IMR-90 (cell line): Measurements from ENCODE around the gene KCNAB2. TPM values are rescaled to one million over a fixed set of nuclear protein-coding genes. Genes with fewer than 3 reads are reported as not detected.

Experiments used
- ATAC-seq: fragments of 200-7000 bp; cut with Tn5 transposase; 2 replicates; pipeline ENCODE4 v1.9.1; 2020; ENCODE audit warnings: low read depth, mild to moderate bottlenecking, moderate library complexity
- BruUV-seq: library from RNA; stranded (reverse); fragments of 400-500 nt; replicated peaks from 2 replicates; lab custom pipeline; 2021; lab: Mats Ljungman, UMichigan
- CTCF ChIA-PET: fragments of 300-600 bp; formaldehyde crosslinking; extraction: SDS; loops from one replicate; lab custom pipeline; 2021; ENCODE audit warnings: antibody characterized with exemption; lab: Yijun Ruan, JAX
- POLR2A ChIA-PET: fragments of 300-600 bp; sonication (Branson Sonifier 250); formaldehyde crosslinking; loops from one replicate; lab custom pipeline; 2022; ENCODE audit warnings: antibody characterized with exemption; ENCODE audit not compliant: unreplicated experiment; lab: Charles Lee
- DNase-seq: peaks from one replicate; pipeline ENCODE4 v3.0.0; 2013
- H2AFZ ChIP-seq: replicated peaks from 2 replicates; pipeline ENCODE3; 2013; ENCODE audit warnings: low read length, mild to moderate bottlenecking; ENCODE audit not compliant: poor library complexity
- H2AK5ac ChIP-seq: 2 replicates; pipeline ENCODE4 v1.6.1; 2013; ENCODE audit warnings: low read depth, low read length, inconsistent platforms
- H2AK9ac ChIP-seq: replicated peaks from 2 replicates; pipeline ENCODE3; 2013; ENCODE audit warnings: mild to moderate bottlenecking, low read depth, low read length, moderate library complexity; ENCODE audit not compliant: poor library complexity
- H2BK120ac ChIP-seq: 2 replicates; pipeline ENCODE4 v1.6.1; 2013; ENCODE audit warnings: low read depth, low read length, inconsistent platforms
- H2BK15ac ChIP-seq: 3 replicates; pipeline ENCODE4 v1.6.1; 2013; ENCODE audit warnings: low read depth, low read length, inconsistent platforms
- H2BK20ac ChIP-seq: 2 replicates; pipeline ENCODE4 v1.6.1; 2013; ENCODE audit warnings: low read depth, mild to moderate bottlenecking, inconsistent platforms, low read length, moderate library complexity
- H2BK5ac ChIP-seq: 2 replicates; pipeline ENCODE4 v1.6.1; 2013; ENCODE audit warnings: mild to moderate bottlenecking, low read depth, low read length, inconsistent platforms; ENCODE audit not compliant: poor library complexity, severe bottlenecking
- H3K14ac ChIP-seq: replicated peaks from 2 replicates; pipeline ENCODE4 v1.6.1; 2013; ENCODE audit warnings: low read depth, low read length, inconsistent platforms
- H3K18ac ChIP-seq: 2 replicates; pipeline ENCODE4 v1.6.1; 2013; ENCODE audit warnings: low read depth, low read length, control low read depth
- H3K23ac ChIP-seq: 2 replicates; pipeline ENCODE4 v1.6.1; 2013; ENCODE audit warnings: low read depth, low read length, inconsistent platforms
- H3K27ac ChIP-seq: 2 replicates; pipeline ENCODE4 v1.5.1; 2013; ENCODE audit warnings: mild to moderate bottlenecking, control low read depth, low read length; ENCODE audit not compliant: insufficient read depth
- H3K27me3 ChIP-seq: 2 replicates; pipeline ENCODE4 v1.6.1; 2013; ENCODE audit warnings: low read length; ENCODE audit not compliant: control insufficient read depth, insufficient read depth
- H3K36me3 ChIP-seq: 2 replicates; pipeline ENCODE4 v1.6.1; 2013; ENCODE audit warnings: low read length, mixed read lengths; ENCODE audit not compliant: control insufficient read depth, insufficient read depth
- H3K4ac ChIP-seq: 2 replicates; pipeline ENCODE4 v1.6.1; 2013; ENCODE audit warnings: low read depth, low read length, inconsistent platforms
- H3K4me1 ChIP-seq: 2 replicates; pipeline ENCODE4 v1.6.1; 2013; ENCODE audit warnings: low read length, mixed read lengths; ENCODE audit not compliant: control insufficient read depth, insufficient read depth
- H3K4me2 ChIP-seq: 2 replicates; pipeline ENCODE4 v1.6.1; 2013; ENCODE audit warnings: low read depth, mild to moderate bottlenecking, control low read depth, low read length, moderate library complexity
- H3K4me3 ChIP-seq: 2 replicates; pipeline ENCODE4 v1.5.1; 2013; ENCODE audit warnings: low read depth, mild to moderate bottlenecking, control low read depth, low read length, moderate library complexity; ENCODE audit not compliant: insufficient read depth
- H3K56ac ChIP-seq: 2 replicates; pipeline ENCODE4 v1.6.1; 2013; ENCODE audit warnings: low read length, inconsistent platforms; ENCODE audit not compliant: insufficient read depth; ENCODE audit errors: extremely low read depth
- H3K79me1 ChIP-seq, 2 experiments: 2 replicates each; pipeline ENCODE4 v1.6.1; 2013; ENCODE audit warnings: low read length in 2 of 2, inconsistent platforms in 1 of 2, low read depth in 1 of 2
- H3K9ac ChIP-seq: 2 replicates; pipeline ENCODE4 v1.6.1; 2013; ENCODE audit warnings: low read depth, low read length, control low read depth
- H3K9me1 ChIP-seq: 2 replicates; pipeline ENCODE4 v1.6.1; 2013; ENCODE audit warnings: low read length, inconsistent platforms; ENCODE audit not compliant: insufficient read depth
- H3K9me3 ChIP-seq: 2 replicates; pipeline ENCODE4 v1.6.1; 2013; ENCODE audit warnings: low read length; ENCODE audit not compliant: control insufficient read depth, insufficient read depth
- H4K20me1 ChIP-seq: 2 replicates; pipeline ENCODE4 v1.6.1; 2013; ENCODE audit warnings: low read length, inconsistent platforms; ENCODE audit not compliant: insufficient read depth
- H4K5ac ChIP-seq: 2 replicates; pipeline ENCODE4 v1.6.1; 2013; ENCODE audit warnings: mild to moderate bottlenecking, low read depth, low read length, control low read depth
- H4K8ac ChIP-seq, 2 experiments: 2 replicates each; pipeline ENCODE4 v1.6.1; 2013; ENCODE audit warnings: low read depth in 2 of 2, low read length in 2 of 2, control low read depth in 1 of 2, inconsistent platforms in 1 of 2
- H4K91ac ChIP-seq: 2 replicates; pipeline ENCODE4 v1.6.1; 2013; ENCODE audit warnings: low read depth, low read length, inconsistent platforms; ENCODE audit not compliant: insufficient read depth
- FOS ChIP-seq: fragments of 150-350 bp; IDR thresholded peaks from 2 replicates; pipeline ENCODE4 v1.6.1; 2016; ENCODE audit warnings: low read depth, low read length
- POLR2A ChIP-seq: IDR thresholded peaks from 2 replicates; pipeline ENCODE4 v1.6.1; 2012; ENCODE audit warnings: mild to moderate bottlenecking, low read depth, low read length
- whole genome bisulfite sequencing, 2 experiments: methylation state at CpG; one replicate each; pipeline versions ENCODE4 v1.1.5 to v1.1.7; 2013; ENCODE audit warnings: missing lambda C conversion rate in 2 of 2; ENCODE audit not compliant: insufficient read length in 1 of 2; ENCODE audit errors: extremely low coverage in 2 of 2; 5-methylcytosine and 5-hydroxymethylcytosine counted together
- dilution Hi-C: fragments of 300-500 bp; cut with HindIII; formaldehyde crosslinking; loops from one replicate; pipeline ENCODE4 v1.14.3; 2018; ENCODE audit warnings: low sequenced_read_pairs; ENCODE audit not compliant: unreplicated experiment
- in situ Hi-C: fragments of 300-500 bp; cut with MboI; formaldehyde crosslinking; loops from 3 replicates; pipeline ENCODE4 v1.14.3; 2019; ENCODE audit warnings: low sequenced_read_pairs, inconsistent platforms, mixed read lengths
- intact Hi-C: fragments of 100-400 bp; cut with micrococcal nuclease; formaldehyde crosslinking; loops from 2 replicates; pipeline ENCODE4 v1.10.0; 2022
- polyA plus RNA-seq, 3 experiments: library from polyadenylated mRNA; depleted of rRNA; stranded (reverse); fragments of >200 nt; gene quantifications; 2 replicates each; pipeline ENCODE4 v1.2.3, GENCODE V29; 2012; ENCODE audit warnings: low replicate concordance in 1 of 3
- total RNA-seq: library from RNA; depleted of rRNA; stranded (reverse); fragments of >200 nt; gene quantifications from 2 replicates; pipeline ENCODE4 v1.2.3, GENCODE V29; 2012

Gene KCNAB2
- total and polyA plus RNA-seq, 2 of the 4 experiments (the other 2 are of a cell fraction): 1.3 to 4.2 TPM

DNA sequence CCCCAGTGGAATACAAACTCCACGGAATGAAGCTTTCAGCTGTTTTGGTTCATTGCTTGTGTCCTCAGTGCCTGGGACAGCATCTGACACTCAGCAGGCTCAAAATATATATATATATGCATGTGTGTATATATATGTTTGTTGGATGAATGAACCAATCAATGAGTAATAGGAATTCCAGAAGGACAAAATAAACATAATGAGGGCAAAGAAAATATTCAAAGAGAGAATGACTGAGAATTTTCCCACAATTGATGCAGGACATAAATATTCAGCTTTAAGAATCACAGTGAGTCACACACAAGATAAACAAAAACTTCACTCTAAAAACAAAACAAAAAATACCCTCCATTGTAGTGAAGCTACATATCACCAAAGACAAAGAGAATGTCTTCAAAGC lies 70.4 kb downstream of the KCNAB2 start:
- Histone ChIP-seq H2AK9ac (no peak overlapping the region), H4K91ac (no peak overlapping the region), H3K56ac (no peak overlapping the region), H3K14ac (no peak overlapping the region), H3K27ac (no peak overlapping the region), H3K4me3 (no peak overlapping the region), H2AK5ac (no peak overlapping the region), H4K8ac (no peak overlapping the region), H3K23ac (no peak overlapping the region), H2AFZ (no peak overlapping the region), H3K4ac (no peak overlapping the region), H2BK5ac (no peak overlapping the region), H2BK20ac (no peak overlapping the region), H3K18ac (no peak overlapping the region), H3K9me3 (peaks cover 4% of the 10 kb centered on the region), H3K79me1 (no peaks in the 10 kb centered on the region), H3K36me3 (no peaks in the 10 kb centered on the region), H2BK120ac (no peak overlapping the region), H3K9me1 (no peaks in the 10 kb centered on the region), H3K4me1 (peaks cover 4% of the 10 kb centered on the region), H3K4me2 (peak overlapping the region; percentile 17), H3K9ac (no peak overlapping the region), H3K27me3 (peaks cover 11% of the 10 kb centered on the region; the same call in 1 of the 2 replicates), H4K20me1 (no peaks in the 10 kb centered on the region), H4K5ac (no peak overlapping the region), H2BK15ac (no peak overlapping the region)
- no CpG with 5 or more reads among the region's 1 CpG for WGBS, 2 experiments
- intact Hi-C loops (loop anchor here (2.0 to 5.0 kb wide), 2 partner anchors 31 to 81 kb away; partner anchors contain the start of gene RPL22), in situ Hi-C loops (no loop called here), dilution Hi-C loops (no loop called here)
- ATAC-seq: peak; percentile 76
- DNase-seq: peak; percentile 43
- BruUV-seq: no TSS peak
- POLR2A ChIA-PET: no interaction called here
- TF ChIP-seq FOS: 0 out of 2 replicates have a peak, but pooled peaks have one; percentile 13
- TF ChIP-seq POLR2A: no peak
- CTCF ChIA-PET: no interaction called here
